Measurements from ENCODE around the gene CD55.

DNA sequence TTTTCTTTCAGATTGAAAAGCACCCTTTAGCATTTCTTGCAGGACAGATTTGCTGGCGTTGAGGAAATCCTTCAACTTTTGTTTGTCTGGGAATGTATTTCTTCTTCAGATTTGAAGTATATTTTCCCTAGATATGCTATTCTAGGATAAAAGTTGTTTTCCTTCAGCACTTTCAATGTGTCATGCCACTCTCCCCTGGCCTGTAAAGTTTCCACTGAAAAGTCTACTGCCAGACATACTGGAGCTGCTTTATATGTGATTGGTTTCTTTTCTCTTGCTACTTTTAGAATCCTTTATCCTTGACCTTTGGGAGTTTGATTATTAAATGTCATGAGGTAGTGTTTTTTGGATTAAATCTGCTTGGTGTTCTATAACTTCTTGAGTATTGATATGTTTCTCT is 44.2 kb upstream of the CD55 start:
- TF ChIP-seq, protein P1, sequence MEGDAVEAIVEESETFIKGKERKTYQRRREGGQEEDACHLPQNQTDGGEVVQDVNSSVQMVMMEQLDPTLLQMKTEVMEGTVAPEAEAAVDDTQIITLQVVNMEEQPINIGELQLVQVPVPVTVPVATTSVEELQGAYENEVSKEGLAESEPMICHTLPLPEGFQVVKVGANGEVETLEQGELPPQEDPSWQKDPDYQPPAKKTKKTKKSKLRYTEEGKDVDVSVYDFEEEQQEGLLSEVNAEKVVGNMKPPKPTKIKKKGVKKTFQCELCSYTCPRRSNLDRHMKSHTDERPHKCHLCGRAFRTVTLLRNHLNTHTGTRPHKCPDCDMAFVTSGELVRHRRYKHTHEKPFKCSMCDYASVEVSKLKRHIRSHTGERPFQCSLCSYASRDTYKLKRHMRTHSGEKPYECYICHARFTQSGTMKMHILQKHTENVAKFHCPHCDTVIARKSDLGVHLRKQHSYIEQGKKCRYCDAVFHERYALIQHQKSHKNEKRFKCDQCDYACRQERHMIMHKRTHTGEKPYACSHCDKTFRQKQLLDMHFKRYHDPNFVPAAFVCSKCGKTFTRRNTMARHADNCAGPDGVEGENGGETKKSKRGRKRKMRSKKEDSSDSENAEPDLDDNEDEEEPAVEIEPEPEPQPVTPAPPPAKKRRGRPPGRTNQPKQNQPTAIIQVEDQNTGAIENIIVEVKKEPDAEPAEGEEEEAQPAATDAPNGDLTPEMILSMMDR (IDR thresholded peaks at IDR 0.05), result no peak
- no peak for TF ChIP-seq POLR2A (IDR thresholded peaks at IDR 0.05)

Measured in vagina (tissue), 2 donors.